Caco-2 (cell line): Measurements from ENCODE around the gene GNA14. TPM values are rescaled to one million over a fixed set of nuclear protein-coding genes. Genes with fewer than 3 reads are reported as not detected.

ENCODE experiments used
- BruUV-seq: library from RNA; stranded (reverse); fragments of 400-500 nt; replicated peaks from 2 replicates; lab custom pipeline; 2021; lab: Mats Ljungman, UMichigan
- CTCF ChIA-PET: fragments of 300-600 bp; sonication (Branson Sonifier 250); formaldehyde crosslinking; loops from one replicate; lab custom pipeline; 2022; ENCODE audit warnings: antibody characterized with exemption; lab: Charles Lee
- POLR2A ChIA-PET: fragments of 300-600 bp; sonication (Branson Sonifier 250); formaldehyde crosslinking; loops from one replicate; lab custom pipeline; 2022; ENCODE audit warnings: antibody characterized with exemption; lab: Charles Lee
- DNase-seq, 2 experiments: peaks; one replicate each; pipeline versions ENCODE4 v3.0.0 to v3.0.0-alpha.2; 2020 to 2022
- H3K27me3 ChIP-seq: replicated peaks from 2 replicates; pipeline ENCODE4 v1.6.0; 2011; ENCODE audit warnings: low read length; ENCODE audit not compliant: control insufficient read depth, insufficient read depth
- H3K36me3 ChIP-seq: 2 replicates; pipeline ENCODE4 v1.5.1; 2011; ENCODE audit warnings: low read length; ENCODE audit not compliant: control insufficient read depth, insufficient read depth
- H3K4me1 ChIP-seq: fragments of 250-450 bp; sonication (Bioruptor Pico); 2 replicates; pipeline ENCODE4 v1.5.1; 2020; ENCODE audit warnings: mild to moderate bottlenecking
- H3K4me3 ChIP-seq: 2 replicates; pipeline ENCODE4 v1.5.1; 2011; ENCODE audit warnings: low read depth, mild to moderate bottlenecking, control low read depth, low read length
- H3K9me3 ChIP-seq: fragments of 250-450 bp; sonication (Bioruptor Pico); 2 replicates; pipeline ENCODE4 v1.5.1; 2020; ENCODE audit warnings: mild to moderate bottlenecking, moderate library complexity
- H3K27ac Mint-ChIP-seq: one replicate; pipeline ENCODE4 v1.8.0; 2022; ENCODE audit warnings: mixed read lengths; ENCODE audit not compliant: unreplicated experiment
- H3K27me3 Mint-ChIP-seq: one replicate; pipeline ENCODE4 v1.8.0; 2022; ENCODE audit warnings: mixed read lengths; ENCODE audit not compliant: insufficient read depth, unreplicated experiment
- H3K36me3 Mint-ChIP-seq: one replicate; pipeline ENCODE4 v1.8.0; 2022; ENCODE audit warnings: mild to moderate bottlenecking, mixed read lengths; ENCODE audit not compliant: insufficient read depth, unreplicated experiment
- H3K4me1 Mint-ChIP-seq: one replicate; pipeline ENCODE4 v1.8.0; 2022; ENCODE audit warnings: low read depth, mixed read lengths; ENCODE audit not compliant: unreplicated experiment
- H3K4me3 Mint-ChIP-seq: one replicate; pipeline ENCODE4 v1.8.0; 2022; ENCODE audit warnings: mild to moderate bottlenecking, moderate library complexity, mixed read lengths; ENCODE audit not compliant: unreplicated experiment
- H3K9me3 Mint-ChIP-seq: one replicate; pipeline ENCODE4 v1.8.0; 2022; ENCODE audit warnings: mixed read lengths; ENCODE audit not compliant: unreplicated experiment
- CTCF ChIP-seq, 2 experiments: fragments of 200-600 bp in 1 of 2; IDR thresholded peaks; 1 replicate in 1 of 2; 2 replicates in 1 of 2; pipeline versions ENCODE4 v1.5.1 to v1.8.0; 2011 to 2022; ENCODE audit warnings: antibody characterized with exemption in 1 of 2, control low read depth in 1 of 2, inconsistent platforms in 1 of 2, low read depth in 1 of 2, low read length in 1 of 2, mild to moderate bottlenecking in 1 of 2, moderate library complexity in 1 of 2; ENCODE audit not compliant: insufficient read depth in 1 of 2, severe bottlenecking in 1 of 2, unreplicated experiment in 1 of 2
- intact Hi-C: fragments of 100-400 bp; cut with micrococcal nuclease; formaldehyde crosslinking; loops from one replicate; pipeline ENCODE4 v1.10.0; 2022; ENCODE audit not compliant: unreplicated experiment
- total RNA-seq: library from RNA; stranded (reverse); gene quantifications from 2 replicates; pipeline ENCODE4 v1.2.3, GENCODE V29; 2022

The GNA14 gene
- total RNA-seq, 1 experiment from 2014 or later: not detected

GRCh38 chr9:77471572-77471971 is 176.6 kb downstream of the GNA14 start:
- no peak overlapping the region for H3K4me3 ChIP-seq
- Mint-ChIP-seq H3K9me3 (no peaks in the 10 kb centered on the region), H3K4me1 (no peaks in the 10 kb centered on the region), H3K36me3 (no peaks in the 10 kb centered on the region), H3K27me3 (no peaks in the 10 kb centered on the region), H3K27ac (no peak overlapping the region), H3K4me3 (no peak overlapping the region)
- CTCF ChIA-PET: no interaction called here
- TF ChIP-seq CTCF (IDR thresholded peaks at IDR 0.05; ENCODE audit: insufficient read depth in 1 of 2, low read depth in 1 of 2, low read length in 1 of 2, severe bottlenecking in 1 of 2, unreplicated experiment in 1 of 2): no peak
- DNase-seq: no peak
- no peaks in the 10 kb centered on the region for H3K27me3 ChIP-seq
- H3K9me3 ChIP-seq: no peaks in the 10 kb centered on the region
- no TSS peak for BruUV-seq
- no peaks in the 10 kb centered on the region for H3K4me1 ChIP-seq
- POLR2A ChIA-PET: no interaction called here
- no peaks in the 10 kb centered on the region for H3K36me3 ChIP-seq
- intact Hi-C loops: no loop called here

DNA sequence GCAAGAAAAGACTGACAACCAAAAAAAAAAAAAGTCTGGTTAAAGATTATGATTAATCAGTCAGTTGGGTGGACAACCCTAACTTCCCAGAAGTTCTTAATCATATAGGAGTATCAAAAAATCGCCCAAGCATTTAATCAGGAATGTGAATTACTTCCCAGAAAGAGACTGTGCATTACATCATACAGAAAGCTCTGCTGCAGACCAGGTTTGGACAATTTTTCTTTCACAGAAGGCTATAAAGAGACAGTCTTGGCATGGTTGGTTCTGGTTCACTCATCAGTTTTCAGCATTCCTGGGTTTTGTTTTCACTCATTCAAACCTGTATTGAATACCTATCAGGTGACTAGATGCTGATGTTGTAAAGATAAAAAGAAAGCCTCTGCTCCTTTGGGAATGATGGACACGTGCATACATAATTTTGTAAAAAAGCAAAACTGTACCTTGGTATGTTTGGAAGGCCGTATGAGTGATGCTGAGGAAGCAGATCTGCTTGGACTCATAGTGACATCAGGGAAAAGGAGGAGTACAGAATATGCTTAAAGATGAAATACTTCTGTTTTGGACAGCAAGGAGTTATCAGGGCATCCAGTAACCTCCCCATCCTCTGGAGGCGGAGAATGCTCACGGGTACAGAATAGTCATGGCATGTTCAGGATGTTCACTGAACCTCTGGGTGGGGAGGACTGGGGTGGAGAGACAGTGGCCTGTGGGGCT is 178.4 kb downstream of the GNA14 start:
- no peaks in the 10 kb centered on the region for H3K9me3 Mint-ChIP-seq
- H3K4me3 Mint-ChIP-seq: no peak overlapping the region
- intact Hi-C loops: loop anchor here (10.0 kb wide), 1 partner anchor 285 kb away; no protein-coding TSS in a partner anchor
- H3K9me3 ChIP-seq: no peaks in the 10 kb centered on the region
- H3K27me3 ChIP-seq: no peaks in the 10 kb centered on the region
- no peak for TF ChIP-seq CTCF (IDR thresholded peaks at IDR 0.05; ENCODE audit: insufficient read depth in 1 of 2, low read depth in 1 of 2, low read length in 1 of 2, severe bottlenecking in 1 of 2, unreplicated experiment in 1 of 2)
- H3K4me1 Mint-ChIP-seq: no peaks in the 10 kb centered on the region
- no TSS peak for BruUV-seq
- POLR2A ChIA-PET: no interaction called here
- CTCF ChIA-PET: no interaction called here
- no peaks in the 10 kb centered on the region for H3K27me3 Mint-ChIP-seq
- no peak for DNase-seq
- H3K36me3 Mint-ChIP-seq: no peaks in the 10 kb centered on the region
- no peak overlapping the region for H3K4me3 ChIP-seq
- H3K4me1 ChIP-seq: no peaks in the 10 kb centered on the region
- no peak overlapping the region for H3K27ac Mint-ChIP-seq
- H3K36me3 ChIP-seq: no peaks in the 10 kb centered on the region

- intact Hi-C loops: loop anchor here (10.0 kb wide), 1 partner anchor 290 kb away; no protein-coding TSS in a partner anchor
- H3K27me3 Mint-ChIP-seq: no peaks in the 10 kb centered on the region
- DNase-seq: no peak
- ChIA-PET POLR2A (no interaction called here), CTCF (no interaction called here)
- H3K4me1 Mint-ChIP-seq: no peaks in the 10 kb centered on the region
- H3K4me1 ChIP-seq: no peaks in the 10 kb centered on the region
- H3K27ac Mint-ChIP-seq: no peak overlapping the region
- no peak overlapping the region for H3K4me3 Mint-ChIP-seq
- H3K4me3 ChIP-seq: no peak overlapping the region
- no peaks in the 10 kb centered on the region for H3K36me3 ChIP-seq
- no peaks in the 10 kb centered on the region for H3K27me3 ChIP-seq
- peaks cover 4% of the 10 kb centered on the region for H3K36me3 Mint-ChIP-seq
- no peak for TF ChIP-seq CTCF (IDR thresholded peaks at IDR 0.05; ENCODE audit: insufficient read depth in 1 of 2, low read depth in 1 of 2, low read length in 1 of 2, severe bottlenecking in 1 of 2, unreplicated experiment in 1 of 2)
- BruUV-seq: no TSS peak
- H3K9me3 Mint-ChIP-seq: no peaks in the 10 kb centered on the region
- no peaks in the 10 kb centered on the region for H3K9me3 ChIP-seq
Observed at GRCh38 chr9:77464661-77465060, 183.5 kb downstream of the GNA14 start.
